Keratinocyte (primary cell): ENCODE results near the gene GRB10. TPM values are rescaled to one million over a fixed set of nuclear protein-coding genes. Genes with fewer than 3 reads are reported as not detected.

Experiments used
- DNase-seq: peaks from one replicate; pipeline ENCODE4 v3.0.0-alpha.2; 2011; ENCODE audit warnings: low read depth, missing footprints, low spot score
- FAIRE-seq: peaks from 2 replicates; lab custom pipeline; 2011; peaks lifted over from hg19 to GRCh38; lab: Jason Lieb, UNC
- H2AFZ ChIP-seq: 2 replicates; pipeline ENCODE4 v1.6.0; 2012; ENCODE audit warnings: low read length, control low read depth, inconsistent platforms; ENCODE audit not compliant: control insufficient read depth
- H3K27ac ChIP-seq: 2 replicates; pipeline ENCODE4 v1.5.1; 2011; ENCODE audit warnings: low read length; ENCODE audit not compliant: control insufficient read depth, insufficient read depth
- H3K27me3 ChIP-seq: 3 replicates; pipeline ENCODE4 v1.6.0; 2011; ENCODE audit warnings: low read length; ENCODE audit not compliant: control insufficient read depth, insufficient read depth; ENCODE audit errors: extremely low read depth
- H3K36me3 ChIP-seq, 2 experiments: 2 replicates in 1 of 2; 3 replicates in 1 of 2; pipeline ENCODE4 v1.5.1; 2011; ENCODE audit warnings: low read length in 2 of 2, mild to moderate bottlenecking in 1 of 2; ENCODE audit not compliant: control insufficient read depth in 2 of 2, insufficient read depth in 2 of 2; ENCODE audit errors: extremely low read depth in 1 of 2
- H3K4me1 ChIP-seq: 3 replicates; pipeline ENCODE4 v1.5.1; 2011; ENCODE audit warnings: low read length; ENCODE audit not compliant: control insufficient read depth, insufficient read depth; ENCODE audit errors: extremely low read depth
- H3K4me2 ChIP-seq: 3 replicates; pipeline ENCODE4 v1.6.0; 2011; ENCODE audit warnings: low read depth, low read length; ENCODE audit not compliant: control insufficient read depth, insufficient read depth; ENCODE audit errors: extremely low read depth
- H3K4me3 ChIP-seq, 3 experiments: fragments of 200-600 bp in 1 of 3; sonication (generic) in 1 of 3; 2 replicates in 2 of 3; 3 replicates in 1 of 3; pipeline ENCODE4 v1.5.1; 2011 to 2016; ENCODE audit warnings: low read length in 3 of 3, mild to moderate bottlenecking in 3 of 3, control low read depth in 2 of 3, inconsistent platforms in 1 of 3, low read depth in 1 of 3, mixed read lengths in 1 of 3, mixed run types in 1 of 3, moderate library complexity in 1 of 3; ENCODE audit not compliant: control insufficient read depth in 2 of 3, insufficient read depth in 2 of 3; ENCODE audit errors: extremely low read depth in 1 of 3
- H3K79me2 ChIP-seq: 2 replicates; pipeline ENCODE4 v1.6.0; 2012; ENCODE audit warnings: low read length; ENCODE audit not compliant: control insufficient read depth, insufficient read depth
- H3K9ac ChIP-seq: 3 replicates; pipeline ENCODE4 v1.6.0; 2011; ENCODE audit warnings: low read length; ENCODE audit not compliant: control insufficient read depth, insufficient read depth; ENCODE audit errors: extremely low read depth
- H3K9me1 ChIP-seq: 3 replicates; pipeline ENCODE4 v1.6.0; 2011; ENCODE audit warnings: low read length; ENCODE audit not compliant: control insufficient read depth, insufficient read depth; ENCODE audit errors: extremely low read depth
- H3K9me3 ChIP-seq: 2 replicates; pipeline ENCODE4 v1.5.1; 2012; ENCODE audit warnings: low read depth, low read length; ENCODE audit not compliant: control insufficient read depth
- H4K20me1 ChIP-seq: 3 replicates; pipeline ENCODE4 v1.6.0; 2011; ENCODE audit warnings: low read length; ENCODE audit not compliant: control insufficient read depth, insufficient read depth; ENCODE audit errors: extremely low read depth
- EZH2 ChIP-seq: IDR thresholded peaks from one replicate; pipeline ENCODE4 v1.6.1; 2012; ENCODE audit warnings: inconsistent platforms, mild to moderate bottlenecking, low read length, moderate library complexity
- dilution Hi-C: fragments of 300-500 bp; cut with MboI; formaldehyde crosslinking; loops from one replicate; pipeline ENCODE4 v1.7.0; 2020; ENCODE audit warnings: low sequenced_read_pairs; ENCODE audit not compliant: extremely low pct_ligation_motif_present
- polyA plus RNA-seq, 5 experiments: library from polyadenylated mRNA; depleted of rRNA in 3 of 5; stranded (reverse) in 3 of 5; stranded (forward) in 1 of 5; unstranded in 1 of 5; fragments of >200 nt; gene quantifications; 1 replicate in 1 of 5; 2 replicates in 3 of 5; 3 replicates in 1 of 5; pipeline versions ENCODE4 v1.2.1 to v1.2.3, GENCODE V29; 2011 to 2012; ENCODE audit warnings: missing spikeins in 2 of 5, low read depth in 1 of 5, low replicate concordance in 1 of 5
- TF ChIP-seq, protein P1 (sequence below), 3 experiments: IDR thresholded peaks in 1 of 3; conservative IDR thresholded peaks in 1 of 3; optimal IDR thresholded peaks in 1 of 3; 2 replicates in 2 of 3; 3 replicates in 1 of 3; pipeline versions ENCODE3 to v1.5.1; 2011; ENCODE audit warnings: low read length in 3 of 3, mild to moderate bottlenecking in 3 of 3, moderate library complexity in 2 of 3, control low read depth in 1 of 3, inconsistent platforms in 1 of 3; ENCODE audit not compliant: insufficient read depth in 2 of 3; ENCODE audit errors: extremely low read depth in 1 of 3

Gene GRB10
- polyA plus RNA-seq, 1 donor (not counting 4 experiments of a cell fraction or from before 2014, with no cell fraction given), result 4.4 TPM

- H3K4me3 ChIP-seq, result no peak overlapping the region
- dilution Hi-C loops, result no loop called here
- no peak overlapping the region for H3K4me2 ChIP-seq
- no peaks in the 10 kb centered on the region for H3K27me3 ChIP-seq
- H3K9ac ChIP-seq, result no peak overlapping the region
- H2AFZ ChIP-seq, result no peak overlapping the region
- no peaks in the 10 kb centered on the region for H3K9me1 ChIP-seq
- TF ChIP-seq, protein P1, sequence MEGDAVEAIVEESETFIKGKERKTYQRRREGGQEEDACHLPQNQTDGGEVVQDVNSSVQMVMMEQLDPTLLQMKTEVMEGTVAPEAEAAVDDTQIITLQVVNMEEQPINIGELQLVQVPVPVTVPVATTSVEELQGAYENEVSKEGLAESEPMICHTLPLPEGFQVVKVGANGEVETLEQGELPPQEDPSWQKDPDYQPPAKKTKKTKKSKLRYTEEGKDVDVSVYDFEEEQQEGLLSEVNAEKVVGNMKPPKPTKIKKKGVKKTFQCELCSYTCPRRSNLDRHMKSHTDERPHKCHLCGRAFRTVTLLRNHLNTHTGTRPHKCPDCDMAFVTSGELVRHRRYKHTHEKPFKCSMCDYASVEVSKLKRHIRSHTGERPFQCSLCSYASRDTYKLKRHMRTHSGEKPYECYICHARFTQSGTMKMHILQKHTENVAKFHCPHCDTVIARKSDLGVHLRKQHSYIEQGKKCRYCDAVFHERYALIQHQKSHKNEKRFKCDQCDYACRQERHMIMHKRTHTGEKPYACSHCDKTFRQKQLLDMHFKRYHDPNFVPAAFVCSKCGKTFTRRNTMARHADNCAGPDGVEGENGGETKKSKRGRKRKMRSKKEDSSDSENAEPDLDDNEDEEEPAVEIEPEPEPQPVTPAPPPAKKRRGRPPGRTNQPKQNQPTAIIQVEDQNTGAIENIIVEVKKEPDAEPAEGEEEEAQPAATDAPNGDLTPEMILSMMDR (optimal IDR thresholded peaks at IDR 0.05 in 1 of 3, IDR thresholded peaks at IDR 0.05 in 1 of 3, conservative IDR thresholded peaks at IDR 0.05 in 1 of 3; ENCODE audit: extremely low read depth in 1 of 3, insufficient read depth in 2 of 3, low read length in 3 of 3), result no peak
- no peak for TF ChIP-seq EZH2
- no peaks in the 10 kb centered on the region for H3K4me1 ChIP-seq
- no peaks in the 10 kb centered on the region for H3K9me3 ChIP-seq
- no peak for DNase-seq
- no peak overlapping the region for H3K27ac ChIP-seq
- H4K20me1 ChIP-seq, result no peaks in the 10 kb centered on the region
- peaks cover 0 to 2% of the 10 kb centered on the region in 2 experiments for H3K36me3 ChIP-seq
- H3K79me2 ChIP-seq, result no peaks in the 10 kb centered on the region
- no peak for FAIRE-seq
Measured at GRCh38 chr7:50734246-50734645, 48.5 kb downstream of the GRB10 start.

DNA sequence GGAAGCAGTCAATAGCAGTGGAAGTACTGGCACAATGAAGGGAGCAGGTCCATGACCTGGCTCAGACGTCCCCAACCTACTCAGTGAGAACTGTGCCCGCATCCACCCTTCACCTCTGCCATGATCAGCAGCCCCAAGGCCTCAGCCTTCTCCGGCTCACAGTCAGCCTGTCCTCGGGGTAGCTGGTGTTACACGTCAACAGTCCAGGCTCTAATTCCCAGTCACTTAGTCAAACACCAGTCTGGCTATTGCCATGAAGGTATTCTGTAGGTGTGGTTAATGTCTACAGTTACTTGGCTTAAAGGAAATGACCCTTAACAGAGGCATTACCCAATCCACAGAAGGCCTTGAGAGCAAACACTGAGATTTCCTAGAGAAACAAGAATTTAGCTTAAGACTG, 49.1 kb downstream of the GRB10 start:
- Histone ChIP-seq H4K20me1 (no peaks in the 10 kb centered on the region), H3K4me1 (no peaks in the 10 kb centered on the region), H3K9ac (no peak overlapping the region), H3K4me3 (no peak overlapping the region), H3K36me3 (peaks cover 0 to 2% of the 10 kb centered on the region in 2 experiments), H2AFZ (no peak overlapping the region), H3K27me3 (no peaks in the 10 kb centered on the region), H3K9me1 (no peaks in the 10 kb centered on the region), H3K79me2 (no peaks in the 10 kb centered on the region), H3K27ac (no peak overlapping the region), H3K9me3 (no peaks in the 10 kb centered on the region), H3K4me2 (no peak overlapping the region)
- FAIRE-seq (no peak), DNase-seq (no peak)
- no peak for TF ChIP-seq EZH2
- TF ChIP-seq, protein P1 (optimal IDR thresholded peaks at IDR 0.05 in 1 of 3, IDR thresholded peaks at IDR 0.05 in 1 of 3, conservative IDR thresholded peaks at IDR 0.05 in 1 of 3; ENCODE audit: extremely low read depth in 1 of 3, insufficient read depth in 2 of 3, low read length in 3 of 3), result no peak
- dilution Hi-C loops, result no loop called here
